ENCODE measurements around the gene OR4K15.

GRCh38 chr14:20002319-20002718 lies 26.9 kb downstream of the OR4K15 start:
- no peak for TF ChIP-seq CTCF (IDR thresholded peaks at IDR 0.05; ENCODE audit: low read length)
- TF ChIP-seq EZH2 (IDR thresholded peaks at IDR 0.05; ENCODE audit: borderline replicate concordance, low read length), result no peak

All from OCI-LY1 (cell line).